BE2C (cell line): ENCODE data around the gene PP2D1.
A peak's percentile ranks its signal among the peaks of the same experiment; 100 is the strongest.
"Not testable (repeated sequence)": the region's sequence is repeated elsewhere in the genome, so short reads cannot be mapped to it uniquely, and the experiment has no call there.

Source experiments
- DNase-seq: peaks from one replicate; pipeline ENCODE4 v3.0.0-alpha.2; 2020
- H3K27me3 ChIP-seq: fragments of 250-450 bp; sonication (Bioruptor Pico); 2 replicates; pipeline ENCODE4 v1.5.1; 2020; ENCODE audit warnings: mild to moderate bottlenecking
- H3K36me3 ChIP-seq: fragments of 250-450 bp; sonication (Bioruptor Pico); 2 replicates; pipeline ENCODE4 v1.5.1; 2020; ENCODE audit warnings: mild to moderate bottlenecking
- H3K4me1 ChIP-seq: fragments of 250-450 bp; sonication (Bioruptor Pico); 2 replicates; pipeline ENCODE4 v1.5.1; 2020
- H3K4me3 ChIP-seq: 2 replicates; pipeline ENCODE4 v1.5.1; 2011; ENCODE audit warnings: low read depth, low read length
- H3K9me3 ChIP-seq: fragments of 250-450 bp; sonication (Bioruptor Pico); 2 replicates; pipeline ENCODE4 v1.5.1; 2020
- TF ChIP-seq, protein P1 (sequence below): IDR thresholded peaks from 2 replicates; pipeline ENCODE4 v1.5.1; 2012; ENCODE audit warnings: mild to moderate bottlenecking, low read depth, low read length

PP2D1 gene

DNA sequence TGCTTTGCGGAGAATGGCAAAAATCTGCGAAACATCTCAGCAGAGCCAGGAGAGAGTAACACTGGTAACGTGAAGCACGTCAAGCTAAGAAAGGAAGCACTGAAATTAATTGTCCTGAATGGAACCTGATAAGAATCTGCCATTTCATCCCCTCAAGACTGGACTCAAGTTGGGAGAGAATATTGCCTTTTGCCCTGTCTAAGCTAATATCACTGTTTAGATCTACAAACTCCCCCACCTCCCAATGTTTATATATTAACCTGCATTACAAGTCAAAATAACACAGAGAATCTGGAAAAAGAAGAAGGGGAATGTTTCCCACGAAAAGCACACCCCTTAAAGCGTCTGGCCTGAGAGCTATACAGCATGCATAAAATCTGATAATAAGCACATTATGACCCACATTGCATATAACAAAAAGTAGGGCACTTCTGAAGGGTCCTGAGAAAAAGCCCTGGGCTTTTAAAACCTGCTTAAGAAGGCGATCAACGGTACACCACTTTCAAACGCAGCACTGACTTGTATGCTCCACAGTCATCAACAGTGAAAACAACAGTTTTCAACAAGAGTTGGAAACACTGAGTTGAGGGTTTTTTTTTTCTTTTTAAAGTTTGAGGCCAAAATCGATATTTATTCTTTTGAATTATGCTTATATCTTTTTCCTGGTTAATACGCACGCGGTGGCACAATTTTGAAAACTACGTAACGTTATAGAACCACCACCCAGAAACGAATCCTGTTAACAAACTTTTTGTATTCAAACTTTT lies 26.8 kb upstream of the PP2D1 start:
- H3K9me3 ChIP-seq: no peaks in the 10 kb centered on the region
- no peaks in the 10 kb centered on the region for H3K27me3 ChIP-seq
- DNase-seq: no peak
- H3K4me1 ChIP-seq: no peaks in the 10 kb centered on the region
- peak overlapping the region; percentile 61 for H3K4me3 ChIP-seq
- TF ChIP-seq, protein P1, sequence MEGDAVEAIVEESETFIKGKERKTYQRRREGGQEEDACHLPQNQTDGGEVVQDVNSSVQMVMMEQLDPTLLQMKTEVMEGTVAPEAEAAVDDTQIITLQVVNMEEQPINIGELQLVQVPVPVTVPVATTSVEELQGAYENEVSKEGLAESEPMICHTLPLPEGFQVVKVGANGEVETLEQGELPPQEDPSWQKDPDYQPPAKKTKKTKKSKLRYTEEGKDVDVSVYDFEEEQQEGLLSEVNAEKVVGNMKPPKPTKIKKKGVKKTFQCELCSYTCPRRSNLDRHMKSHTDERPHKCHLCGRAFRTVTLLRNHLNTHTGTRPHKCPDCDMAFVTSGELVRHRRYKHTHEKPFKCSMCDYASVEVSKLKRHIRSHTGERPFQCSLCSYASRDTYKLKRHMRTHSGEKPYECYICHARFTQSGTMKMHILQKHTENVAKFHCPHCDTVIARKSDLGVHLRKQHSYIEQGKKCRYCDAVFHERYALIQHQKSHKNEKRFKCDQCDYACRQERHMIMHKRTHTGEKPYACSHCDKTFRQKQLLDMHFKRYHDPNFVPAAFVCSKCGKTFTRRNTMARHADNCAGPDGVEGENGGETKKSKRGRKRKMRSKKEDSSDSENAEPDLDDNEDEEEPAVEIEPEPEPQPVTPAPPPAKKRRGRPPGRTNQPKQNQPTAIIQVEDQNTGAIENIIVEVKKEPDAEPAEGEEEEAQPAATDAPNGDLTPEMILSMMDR: no peak
- no peaks in the 10 kb centered on the region for H3K36me3 ChIP-seq

- Histone ChIP-seq H3K36me3 (no peaks in the 10 kb centered on the region), H3K4me3 (no peak overlapping the region), H3K9me3 (no peaks in the 10 kb centered on the region), H3K27me3 (no peaks in the 10 kb centered on the region), H3K4me1 (no peaks in the 10 kb centered on the region)
- DNase-seq: no peak
- TF ChIP-seq, protein P1: no peak
These were observed 25.4 kb upstream of the PP2D1 start for GRCh38 chr3:20037255-20037996.

DNA sequence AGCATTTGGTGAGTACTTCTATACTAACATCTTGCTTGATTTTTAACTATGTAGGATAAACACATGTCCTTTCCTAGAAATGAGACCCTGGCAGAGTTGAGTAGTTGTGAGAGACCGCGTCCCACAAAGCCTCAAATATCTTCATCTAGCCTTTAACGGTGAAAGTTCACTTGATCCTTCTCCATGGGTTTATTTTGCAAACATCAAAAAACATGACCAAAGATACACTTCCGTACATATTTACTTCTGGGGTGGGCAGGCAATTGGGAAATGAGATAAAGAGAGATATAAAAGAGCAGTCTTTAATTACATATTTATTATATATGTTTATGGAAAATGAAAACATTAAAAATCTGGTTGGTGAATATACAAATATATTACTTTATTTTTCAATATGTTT lies 23.0 kb upstream of the PP2D1 start:
- H3K4me1 ChIP-seq: no peaks in the 10 kb centered on the region

DNA sequence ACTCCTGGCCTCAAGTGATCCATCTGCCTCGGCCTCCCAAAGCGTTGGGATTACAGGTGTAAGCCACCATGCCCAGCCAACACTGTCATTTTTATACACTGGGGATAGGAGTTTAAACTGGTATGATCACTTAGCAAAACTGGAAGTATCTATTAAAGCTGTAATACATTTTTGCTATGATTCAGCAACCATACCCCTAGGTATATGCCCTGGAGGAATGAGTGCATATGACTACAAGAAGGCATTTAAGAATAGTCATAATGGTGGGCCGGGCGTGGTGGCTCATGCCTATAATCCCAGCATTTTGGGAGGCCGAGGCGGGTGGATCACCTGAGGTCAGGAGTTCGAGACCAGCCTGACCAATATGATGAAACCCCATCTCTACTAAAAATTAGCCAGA lies 19.9 kb upstream of the PP2D1 start:
- H3K9me3 ChIP-seq, DNase-seq, H3K4me1 ChIP-seq, H3K4me3 ChIP-seq, H3K27me3 ChIP-seq, H3K36me3 ChIP-seq: not testable (repeated sequence)

More for the DNA sequence above, 23.0 kb upstream of the PP2D1 start:
- H3K4me3 ChIP-seq: no peak overlapping the region
- no peaks in the 10 kb centered on the region for H3K27me3 ChIP-seq
- TF ChIP-seq, protein P1: no peak
- H3K36me3 ChIP-seq: no peaks in the 10 kb centered on the region
- no peak for DNase-seq
- H3K9me3 ChIP-seq: no peaks in the 10 kb centered on the region

- Histone ChIP-seq H3K27me3 (no peaks in the 10 kb centered on the region), H3K4me3 (no peak overlapping the region), H3K4me1 (no peaks in the 10 kb centered on the region), H3K36me3 (no peaks in the 10 kb centered on the region), H3K9me3 (no peaks in the 10 kb centered on the region)
- TF ChIP-seq, protein P1: no peak
- DNase-seq: no peak
These were observed 16.9 kb upstream of the PP2D1 start for GRCh38 chr3:20028905-20029331.

- no peaks in the 10 kb centered on the region for H3K27me3 ChIP-seq
- H3K9me3 ChIP-seq: no peaks in the 10 kb centered on the region
- TF ChIP-seq, protein P1: no peak
- H3K4me3 ChIP-seq: no peak overlapping the region
- no peak for DNase-seq
- no peaks in the 10 kb centered on the region for H3K4me1 ChIP-seq
- no peaks in the 10 kb centered on the region for H3K36me3 ChIP-seq
These were observed 15.1 kb upstream of the PP2D1 start for GRCh38 chr3:20027136-20027535.
